B cell (primary cell): ENCODE measurements around the gene MYOCOS. TPM values are rescaled to one million over a fixed set of nuclear protein-coding genes. Genes with fewer than 3 reads are reported as not detected.

Source experiments
- ATAC-seq: fragments of 200-7000 bp; cut with Tn5 transposase; one replicate; pipeline ENCODE4 v1.10.0; 2021; ENCODE audit warnings: low read depth, mild to moderate bottlenecking, moderate number of reproducible peaks, moderate library complexity
- CTCF ChIA-PET: fragments of 350-600 bp; sonication (Branson Sonifier 250); formaldehyde crosslinking; loops from one replicate; lab custom pipeline; 2021; ENCODE audit warnings: antibody characterized with exemption, inconsistent platforms; lab: Charles Lee
- POLR2A ChIA-PET: fragments of 350-600 bp; sonication (Branson Sonifier 250); formaldehyde crosslinking; loops from one replicate; lab custom pipeline; 2021; ENCODE audit warnings: antibody characterized with exemption; lab: Charles Lee
- DNase-seq: peaks from one replicate; pipeline ENCODE4 v3.0.0; 2013
- H2AFZ ChIP-seq: 2 replicates; pipeline ENCODE4 v1.6.1; 2012; ENCODE audit warnings: mild to moderate bottlenecking, low read depth, low read length; ENCODE audit not compliant: insufficient read depth, poor library complexity, severe bottlenecking
- H3K27ac ChIP-seq, 2 donors: 1 replicate in 1 of 2; 2 replicates in 1 of 2; pipeline ENCODE4 v1.5.1; 2012 to 2013; ENCODE audit warnings: low read length in 2 of 2, mild to moderate bottlenecking in 2 of 2, moderate library complexity in 1 of 2
- H3K27me3 ChIP-seq, 4 experiments: fragments of 200-600 bp in 1 of 4; sonication (generic) in 1 of 4; replicated peaks in 1 of 4; 1 replicate in 2 of 4; 2 replicates in 2 of 4; pipeline versions ENCODE4 v1.6.1 to v1.7.0; 2013 to 2016; ENCODE audit warnings: low read length in 3 of 4, mild to moderate bottlenecking in 2 of 4, mixed read lengths in 1 of 4, moderate library complexity in 1 of 4; ENCODE audit not compliant: insufficient read depth in 4 of 4, control insufficient read depth in 3 of 4; ENCODE audit errors: control extremely low read depth in 1 of 4
- H3K36me3 ChIP-seq, 2 experiments: replicated peaks in 1 of 2; 1 replicate in 1 of 2; 2 replicates in 1 of 2; pipeline versions ENCODE4 v1.6.1 to v1.7.1; 2013; ENCODE audit warnings: low read length in 1 of 2; ENCODE audit not compliant: insufficient read depth in 2 of 2, control insufficient read depth in 1 of 2; ENCODE audit errors: control extremely low read depth in 1 of 2, extremely low read depth in 1 of 2
- H3K4me1 ChIP-seq, 2 donors: fragments of 200-600 bp in 1 of 2; sonication (generic) in 1 of 2; 1 replicate in 1 of 2; 2 replicates in 1 of 2; pipeline versions ENCODE4 v1.5.1 to v1.6.1; 2013 to 2017; ENCODE audit warnings: low read length in 2 of 2; ENCODE audit not compliant: control insufficient read depth in 2 of 2, insufficient read depth in 2 of 2
- H3K4me2 ChIP-seq: replicated peaks from 2 replicates; pipeline ENCODE3; 2012; ENCODE audit warnings: mild to moderate bottlenecking, low read depth, low read length; ENCODE audit not compliant: poor library complexity, severe bottlenecking
- H3K4me3 ChIP-seq, 5 experiments: fragments of 200-600 bp in 1 of 5; sonication (generic) in 1 of 5; 1 replicate in 3 of 5; 2 replicates in 2 of 5; pipeline versions ENCODE4 v1.5.1 to v1.7.0; 2011 to 2016; ENCODE audit warnings: low read length in 4 of 5, mild to moderate bottlenecking in 4 of 5, low read depth in 2 of 5, control low read depth in 1 of 5, moderate library complexity in 1 of 5; ENCODE audit not compliant: insufficient read depth in 1 of 5; ENCODE audit errors: control extremely low read depth in 1 of 5, extremely low read depth in 1 of 5
- H3K79me2 ChIP-seq: fragments of 200-600 bp; sonication (generic); one replicate; pipeline ENCODE4 v1.6.0; 2016; ENCODE audit warnings: low read length; ENCODE audit not compliant: control insufficient read depth, insufficient read depth
- H3K9ac ChIP-seq: fragments of 200-600 bp; sonication (generic); 2 replicates; pipeline ENCODE4 v1.6.1; 2017; ENCODE audit warnings: mild to moderate bottlenecking, low read length, moderate library complexity
- H3K9me3 ChIP-seq, 3 donors: one replicate each; pipeline versions ENCODE4 v1.6.1 to v1.7.1; 2013; ENCODE audit warnings: low read length in 2 of 3; ENCODE audit not compliant: control insufficient read depth in 2 of 3, insufficient read depth in 1 of 3; ENCODE audit errors: control extremely low read depth in 1 of 3
- H4K20me1 ChIP-seq: 2 replicates; pipeline ENCODE4 v1.6.0; 2012; ENCODE audit warnings: mild to moderate bottlenecking, low read length; ENCODE audit not compliant: insufficient read depth, control insufficient read depth, poor library complexity, severe bottlenecking
- H3K27ac Mint-ChIP-seq: one replicate; pipeline ENCODE4 v1.8.0; 2021; ENCODE audit warnings: mixed read lengths
- H3K27me3 Mint-ChIP-seq: one replicate; pipeline ENCODE4 v1.8.0; 2021; ENCODE audit warnings: mixed read lengths
- H3K4me1 Mint-ChIP-seq: one replicate; pipeline ENCODE4 v1.8.0; 2021; ENCODE audit warnings: mixed read lengths
- H3K4me3 Mint-ChIP-seq: one replicate; pipeline ENCODE4 v1.8.0; 2021; ENCODE audit warnings: mixed read lengths
- H3K9me3 Mint-ChIP-seq: one replicate; pipeline ENCODE4 v1.8.0; 2022; ENCODE audit warnings: mixed read lengths; ENCODE audit not compliant: insufficient read depth
- CTCF ChIP-seq: fragments of 200-600 bp; IDR thresholded peaks from one replicate; pipeline ENCODE4 v1.8.0; 2022; ENCODE audit warnings: antibody characterized with exemption, mild to moderate bottlenecking
- EZH2 ChIP-seq: IDR thresholded peaks from 2 replicates; pipeline ENCODE4 v1.6.1; 2012; ENCODE audit warnings: borderline replicate concordance, low read depth, mild to moderate bottlenecking, moderate library complexity, low read length; ENCODE audit not compliant: insufficient read depth, poor library complexity, severe bottlenecking
- WGBS: methylation state at CpG from one replicate; pipeline ENCODE4 v1.1.5; 2013; ENCODE audit warnings: missing lambda C conversion rate; ENCODE audit not compliant: insufficient coverage; 5-methylcytosine and 5-hydroxymethylcytosine counted together
- intact Hi-C: fragments of 100-400 bp; cut with micrococcal nuclease; formaldehyde crosslinking; loops from one replicate; pipeline ENCODE4 v1.10.0; 2022
- polyA plus RNA-seq: library from polyadenylated mRNA; depleted of rRNA; stranded (reverse); fragments of >200 nt; gene quantifications from 2 replicates; pipeline ENCODE4 v1.2.3, GENCODE V29; 2012
- total RNA-seq, 2 donors: library from RNA; stranded (reverse); fragments of 120-200 nt in 1 of 2; gene quantifications; 1 replicate in 1 of 2; 2 replicates in 1 of 2; pipeline versions ENCODE4 v1.2.3 to v1.2.4, GENCODE V29; 2013 to 2022

MYOCOS gene
- total and polyA plus RNA-seq, 2 donors (not counting 1 experiment from before 2014, with no cell fraction given), result 0.39 TPM; not detected in 1

DNA sequence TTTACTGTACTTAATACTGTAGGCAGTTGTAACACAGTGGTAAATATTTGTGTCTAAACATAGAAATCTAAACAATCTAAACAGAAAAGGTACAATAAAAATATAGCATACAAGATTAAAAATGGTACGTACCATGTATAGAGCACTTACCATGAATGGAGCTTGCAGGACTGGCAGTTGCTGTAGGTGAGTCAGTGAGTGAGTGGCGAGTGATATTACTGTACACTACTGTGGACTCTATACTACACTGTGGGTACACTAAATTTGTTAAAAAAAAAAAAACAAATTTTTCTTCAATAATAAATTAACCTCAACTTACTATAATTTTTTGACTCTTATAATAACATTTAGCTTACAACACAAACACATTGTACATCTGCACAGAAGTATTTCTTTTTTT is 39.5 kb upstream of the MYOCOS start:
- no peaks in the 10 kb centered on the region for H3K27me3 Mint-ChIP-seq
- peaks cover 16 to 88% of the 10 kb centered on the region in 2 experiments for H3K36me3 ChIP-seq
- no peaks in the 10 kb centered on the region for H3K4me1 ChIP-seq
- DNase-seq, result no peak
- H3K4me1 Mint-ChIP-seq, result no peaks in the 10 kb centered on the region
- TF ChIP-seq EZH2, result no peak
- no peak for TF ChIP-seq CTCF
- no peak overlapping the region for H3K27ac Mint-ChIP-seq
- CTCF ChIA-PET, result no interaction called here
- WGBS, result no CpG with 5 or more reads among the region's 2 CpGs
- H3K9me3 Mint-ChIP-seq, result no peaks in the 10 kb centered on the region
- POLR2A ChIA-PET, result no interaction called here
- no peak overlapping the region for H3K9ac ChIP-seq
- no peaks in the 10 kb centered on the region for H3K79me2 ChIP-seq
- ATAC-seq, result no peak
- no peaks in the 10 kb centered on the region for H3K9me3 ChIP-seq
- H3K27ac ChIP-seq, result no peak overlapping the region
- no peak overlapping the region for H2AFZ ChIP-seq
- H3K4me3 Mint-ChIP-seq, result no peak overlapping the region
- peaks cover 5% of the 10 kb centered on the region for H4K20me1 ChIP-seq
- H3K27me3 ChIP-seq, result no peaks in the 10 kb centered on the region
- H3K4me2 ChIP-seq, result no peak overlapping the region
- H3K4me3 ChIP-seq, result no peak overlapping the region
- intact Hi-C loops, result no loop called here

GRCh38 chr1:171583591-171584201 is 38.3 kb upstream of the MYOCOS start:
- H3K4me3 ChIP-seq, result no peak overlapping the region
- TF ChIP-seq EZH2 (no peak), CTCF (no peak)
- H4K20me1 ChIP-seq, result peaks cover 5% of the 10 kb centered on the region
- no peak overlapping the region for H3K4me3 Mint-ChIP-seq
- H3K36me3 ChIP-seq, result peaks cover 18 to 86% of the 10 kb centered on the region in 2 experiments
- H2AFZ ChIP-seq, result no peak overlapping the region
- ChIA-PET CTCF (no interaction called here), POLR2A (no interaction called here)
- no peaks in the 10 kb centered on the region for H3K27me3 Mint-ChIP-seq
- intact Hi-C loops, result no loop called here
- H3K27ac ChIP-seq, result no peak overlapping the region
- no peak overlapping the region for H3K27ac Mint-ChIP-seq
- no peaks in the 10 kb centered on the region for H3K4me1 ChIP-seq
- no peaks in the 10 kb centered on the region for H3K4me1 Mint-ChIP-seq
- ATAC-seq, result no peak
- no peak overlapping the region for H3K4me2 ChIP-seq
- no peaks in the 10 kb centered on the region for H3K79me2 ChIP-seq
- no peaks in the 10 kb centered on the region for H3K9me3 ChIP-seq
- no peak overlapping the region for H3K9ac ChIP-seq
- no peaks in the 10 kb centered on the region for H3K27me3 ChIP-seq
- no peaks in the 10 kb centered on the region for H3K9me3 Mint-ChIP-seq
- no peak for DNase-seq
- WGBS, result no CpG with 5 or more reads among the region's 1 CpG
